Rectal smooth muscle tissue (tissue), 1 donor: Measurements from ENCODE around the gene PDZD2.
"Not testable (repeated sequence)": the region's sequence is repeated elsewhere in the genome, so short reads cannot be mapped to it uniquely, and the experiment has no call there.

Source experiments
- H3K27ac ChIP-seq: one replicate; pipeline ENCODE4 v1.7.0; 2013; ENCODE audit warnings: low read depth, low read length, inconsistent platforms
- H3K27me3 ChIP-seq: one replicate; pipeline ENCODE4 v1.7.0; 2013; ENCODE audit warnings: low read length; ENCODE audit not compliant: control insufficient read depth, insufficient read depth
- H3K36me3 ChIP-seq: one replicate; pipeline ENCODE4 v1.7.0; 2013; ENCODE audit warnings: low read length; ENCODE audit not compliant: control insufficient read depth, insufficient read depth
- H3K4me1 ChIP-seq: one replicate; pipeline ENCODE4 v1.7.0; 2013; ENCODE audit warnings: low read length; ENCODE audit not compliant: control insufficient read depth, insufficient read depth
- H3K4me3 ChIP-seq: one replicate; pipeline ENCODE4 v1.7.0; 2013; ENCODE audit warnings: low read length
- H3K9ac ChIP-seq: one replicate; pipeline ENCODE4 v1.7.0; 2013; ENCODE audit warnings: low read length

PDZD2 gene

DNA sequence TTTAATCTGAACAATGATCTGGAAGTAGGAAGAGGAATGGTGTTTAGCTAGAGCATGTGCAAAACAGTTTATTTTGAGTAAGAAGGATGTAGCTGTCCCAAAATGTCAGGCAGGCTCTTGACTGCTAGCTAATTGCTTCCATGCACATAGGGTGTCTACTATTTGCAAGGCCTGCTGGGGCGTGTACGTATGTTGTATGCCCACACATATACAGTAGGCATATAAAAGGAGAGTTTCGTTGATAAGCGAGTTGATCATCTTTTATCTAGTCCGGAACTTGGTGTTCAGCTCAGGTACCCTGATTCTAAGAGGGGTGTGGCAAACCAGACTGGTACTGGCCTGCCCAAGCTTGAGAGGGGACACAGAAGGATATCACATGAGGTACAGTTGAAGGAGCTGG lies 358.0 kb downstream of the PDZD2 start:
- H3K36me3 ChIP-seq = no peaks in the 10 kb centered on the region
- no peak overlapping the region for H3K4me3 ChIP-seq
- H3K4me1 ChIP-seq = no peaks in the 10 kb centered on the region
- H3K9ac ChIP-seq = no peak overlapping the region
- H3K27me3 ChIP-seq = no peaks in the 10 kb centered on the region
- no peak overlapping the region for H3K27ac ChIP-seq

DNA sequence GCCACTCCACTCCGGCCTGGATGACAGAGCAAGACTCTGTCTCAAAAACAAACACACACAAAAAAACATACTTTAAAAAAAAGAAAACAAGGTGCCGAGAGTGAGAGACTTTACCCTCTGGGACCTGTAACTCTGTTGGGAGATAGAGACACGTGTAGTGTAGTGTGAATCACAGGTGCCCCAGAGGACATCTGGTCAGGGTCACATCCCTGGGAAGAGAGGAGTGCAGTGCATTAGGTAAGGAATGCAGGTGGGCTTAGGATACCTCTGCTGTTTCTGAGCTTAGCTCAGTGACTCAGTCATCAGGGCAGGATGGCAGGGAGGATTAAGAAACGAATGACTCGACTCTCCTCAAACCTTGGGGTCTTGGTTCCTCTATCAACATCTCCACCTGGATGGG lies 360.5 kb downstream of the PDZD2 start:
- H3K4me1 ChIP-seq = no peaks in the 10 kb centered on the region
- no peak overlapping the region for H3K4me3 ChIP-seq
- H3K27ac ChIP-seq = no peak overlapping the region
- no peak overlapping the region for H3K9ac ChIP-seq
- no peaks in the 10 kb centered on the region for H3K27me3 ChIP-seq
- no peaks in the 10 kb centered on the region for H3K36me3 ChIP-seq

DNA sequence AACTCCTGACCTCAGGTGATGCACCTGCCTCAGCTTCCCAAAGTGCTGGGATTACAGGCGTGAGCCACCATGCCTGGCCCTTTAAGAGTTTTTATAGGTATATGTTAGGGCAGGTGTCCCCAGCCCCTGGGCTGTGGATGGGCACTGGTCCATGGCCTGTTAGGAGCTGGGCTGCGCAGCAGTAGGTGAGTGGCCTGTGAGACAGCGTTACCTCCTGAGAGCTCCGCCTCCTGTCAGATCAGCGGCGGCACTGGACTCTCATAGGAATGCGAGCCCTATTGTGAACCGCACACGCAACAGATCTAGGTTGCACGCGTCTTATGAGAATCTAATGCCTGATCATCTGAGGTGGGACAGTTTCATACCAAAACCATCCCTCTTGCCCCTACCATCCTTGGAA lies 361.8 kb downstream of the PDZD2 start:
- Histone ChIP-seq H3K36me3 (no peaks in the 10 kb centered on the region), H3K9ac (no peak overlapping the region), H3K27ac (no peak overlapping the region), H3K27me3 (no peaks in the 10 kb centered on the region), H3K4me3 (no peak overlapping the region), H3K4me1 (no peaks in the 10 kb centered on the region)

DNA sequence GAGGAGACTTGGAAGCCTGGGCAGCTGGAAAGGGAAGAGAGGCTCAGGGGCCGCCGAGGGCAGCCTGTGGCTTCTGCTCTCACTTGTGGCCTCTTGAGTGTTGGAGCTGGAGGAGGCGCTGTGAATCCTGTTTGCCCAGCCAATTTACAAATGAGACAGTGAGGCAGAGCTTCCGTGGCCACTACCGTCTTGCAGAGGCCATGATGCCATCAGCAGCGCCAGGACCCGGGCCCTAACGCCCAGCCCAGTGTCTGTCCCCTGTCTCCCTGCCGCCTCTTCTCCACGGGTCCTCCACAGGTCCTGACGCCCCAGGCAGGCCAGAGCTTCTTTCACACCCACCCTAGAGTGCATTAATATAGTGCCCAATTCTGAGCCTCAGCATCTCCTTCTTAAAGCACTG lies 362.4 kb downstream of the PDZD2 start:
- H3K9ac ChIP-seq = no peak overlapping the region
- H3K4me3 ChIP-seq = no peak overlapping the region
- H3K27ac ChIP-seq = no peak overlapping the region
- H3K27me3 ChIP-seq = no peaks in the 10 kb centered on the region
- H3K4me1 ChIP-seq = no peaks in the 10 kb centered on the region
- no peaks in the 10 kb centered on the region for H3K36me3 ChIP-seq

DNA sequence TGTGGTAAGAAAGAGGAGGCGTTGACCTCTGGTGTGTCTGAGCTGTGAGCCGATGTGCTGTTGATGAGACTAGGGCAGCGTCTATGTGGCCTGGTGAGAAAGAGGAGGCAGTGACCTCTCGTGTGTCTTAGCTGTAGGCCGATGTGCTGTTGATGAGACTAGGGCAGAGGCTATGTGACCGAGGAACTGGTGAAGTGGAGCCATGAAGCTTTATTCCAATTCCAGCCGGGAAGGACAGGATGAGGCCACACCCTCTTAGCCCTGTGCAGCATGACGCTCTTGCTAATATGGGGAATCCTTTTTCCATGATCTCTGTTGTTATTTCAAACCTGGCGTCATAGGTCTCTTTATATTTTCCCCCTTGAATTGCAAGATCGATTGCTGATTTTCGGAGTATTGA lies 362.8 kb downstream of the PDZD2 start:
- no peak overlapping the region for H3K4me3 ChIP-seq
- H3K4me1 ChIP-seq = no peaks in the 10 kb centered on the region
- no peaks in the 10 kb centered on the region for H3K36me3 ChIP-seq
- no peak overlapping the region for H3K9ac ChIP-seq
- H3K27ac ChIP-seq = no peak overlapping the region
- H3K27me3 ChIP-seq = no peaks in the 10 kb centered on the region

DNA sequence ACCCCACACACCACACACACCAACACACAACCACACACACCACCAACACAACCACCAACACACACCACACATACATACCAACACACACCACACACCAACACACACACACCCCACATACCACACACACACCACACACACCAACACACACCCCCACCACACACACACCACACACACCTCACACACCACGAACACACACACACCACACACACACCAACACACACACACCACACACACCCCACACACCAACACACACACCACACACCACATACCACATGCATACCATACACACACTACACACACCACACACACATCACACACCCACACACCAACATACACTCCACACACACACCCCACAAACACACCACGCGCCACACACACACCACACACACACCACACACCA lies 363.8 kb downstream of the PDZD2 start:
- no peaks in the 10 kb centered on the region for H3K27me3 ChIP-seq
- H3K36me3 ChIP-seq = no peaks in the 10 kb centered on the region
- H3K9ac ChIP-seq = no peak overlapping the region
- H3K4me1 ChIP-seq = no peaks in the 10 kb centered on the region
- no peak overlapping the region for H3K27ac ChIP-seq
- no peak overlapping the region for H3K4me3 ChIP-seq

DNA sequence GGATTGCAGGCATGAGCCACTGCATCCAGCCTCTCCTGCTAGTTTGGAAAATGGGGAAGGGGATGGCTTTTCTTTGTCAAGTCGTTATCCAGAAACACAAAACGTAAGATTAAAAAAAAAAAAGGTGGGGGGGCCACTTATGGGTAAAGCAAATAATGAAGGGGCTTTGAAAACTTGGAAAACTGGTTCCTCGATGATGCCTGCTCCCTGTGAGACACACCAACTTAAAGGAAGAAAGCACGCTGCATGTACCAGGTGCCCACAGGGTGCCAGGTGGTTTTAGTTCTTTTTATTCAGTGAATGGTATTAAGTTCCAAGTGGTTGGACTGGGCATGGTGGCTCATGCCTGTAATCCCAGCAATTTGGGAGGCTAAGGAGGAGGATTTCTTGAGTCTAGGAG lies 365.1 kb downstream of the PDZD2 start:
- Histone ChIP-seq H3K4me1 (no peaks in the 10 kb centered on the region), H3K36me3 (no peaks in the 10 kb centered on the region), H3K27ac (no peak overlapping the region), H3K4me3 (no peak overlapping the region), H3K9ac (no peak overlapping the region), H3K27me3 (no peaks in the 10 kb centered on the region)

DNA sequence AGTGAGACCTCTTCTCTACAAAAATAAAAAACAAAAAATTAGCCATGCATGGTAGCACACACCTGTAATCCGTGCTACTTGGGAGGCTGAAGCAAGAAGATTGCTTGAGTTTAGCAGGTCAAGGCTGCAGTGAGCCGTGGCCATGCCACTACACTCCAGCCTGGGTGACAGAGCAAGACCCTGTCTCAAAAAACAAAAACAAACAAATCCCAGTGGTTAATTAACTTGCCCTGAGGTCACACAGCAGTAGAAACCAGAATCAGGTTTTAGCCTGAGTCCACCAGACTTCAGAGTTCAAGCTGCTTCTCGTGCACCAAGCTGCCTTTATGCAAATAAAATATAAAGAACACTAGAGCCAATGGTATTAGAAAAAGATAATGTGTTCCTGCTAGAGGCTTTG lies 365.5 kb downstream of the PDZD2 start:
- H3K27me3 ChIP-seq = no peaks in the 10 kb centered on the region

DNA sequence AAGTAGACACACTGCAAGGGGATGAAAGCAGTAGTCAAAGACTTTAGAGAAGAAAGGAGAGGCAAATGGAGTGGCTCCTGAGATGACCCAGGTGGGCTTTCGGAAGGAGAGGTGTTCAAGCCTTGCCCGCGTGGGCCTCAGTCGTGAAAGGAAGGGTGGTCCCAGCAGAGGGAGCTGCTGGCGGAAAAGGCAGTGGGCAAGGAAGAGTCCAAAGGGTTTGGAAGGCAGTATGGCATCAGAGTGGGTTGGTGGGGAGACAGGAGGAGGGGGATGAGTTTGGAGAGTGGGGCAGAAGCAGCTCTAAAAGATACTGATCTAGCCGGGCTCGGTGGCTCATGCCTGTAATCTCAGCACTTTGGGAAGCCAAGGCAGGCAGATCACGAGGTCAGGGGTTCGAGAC lies 369.8 kb downstream of the PDZD2 start:
- no peaks in the 10 kb centered on the region for H3K27me3 ChIP-seq
- H3K9ac ChIP-seq = no peak overlapping the region
- H3K4me1 ChIP-seq = no peaks in the 10 kb centered on the region
- no peak overlapping the region for H3K27ac ChIP-seq
- H3K4me3 ChIP-seq = no peak overlapping the region
- no peaks in the 10 kb centered on the region for H3K36me3 ChIP-seq

More for the DNA sequence above, 365.5 kb downstream of the PDZD2 start:
- Histone ChIP-seq H3K9ac (no peak overlapping the region), H3K36me3 (no peaks in the 10 kb centered on the region), H3K4me1 (no peaks in the 10 kb centered on the region), H3K27ac (no peak overlapping the region), H3K4me3 (no peak overlapping the region)

DNA sequence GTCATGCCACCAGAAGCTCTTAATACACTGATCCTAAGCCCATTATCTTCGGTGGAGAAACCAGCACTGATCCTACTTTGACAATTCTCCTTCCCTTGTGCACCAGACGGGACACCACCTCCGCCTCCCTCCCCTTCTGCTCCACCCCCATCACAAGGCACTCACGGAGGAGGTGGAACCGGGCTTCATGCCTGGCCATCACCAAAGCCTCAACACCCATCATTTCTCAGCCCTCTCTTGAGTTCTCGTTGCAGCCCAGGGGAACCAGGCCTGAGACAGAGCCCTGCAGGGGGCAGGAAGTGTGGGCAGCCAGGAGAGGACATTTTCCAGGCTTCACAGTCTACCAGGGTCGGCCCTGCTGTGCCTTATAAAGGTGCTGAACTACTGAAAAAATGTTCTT lies 374.7 kb downstream of the PDZD2 start:
- H3K9ac ChIP-seq = no peak overlapping the region
- H3K27me3 ChIP-seq = no peaks in the 10 kb centered on the region
- H3K36me3 ChIP-seq = no peaks in the 10 kb centered on the region
- no peaks in the 10 kb centered on the region for H3K4me1 ChIP-seq
- H3K4me3 ChIP-seq = no peak overlapping the region
- H3K27ac ChIP-seq = no peak overlapping the region

DNA sequence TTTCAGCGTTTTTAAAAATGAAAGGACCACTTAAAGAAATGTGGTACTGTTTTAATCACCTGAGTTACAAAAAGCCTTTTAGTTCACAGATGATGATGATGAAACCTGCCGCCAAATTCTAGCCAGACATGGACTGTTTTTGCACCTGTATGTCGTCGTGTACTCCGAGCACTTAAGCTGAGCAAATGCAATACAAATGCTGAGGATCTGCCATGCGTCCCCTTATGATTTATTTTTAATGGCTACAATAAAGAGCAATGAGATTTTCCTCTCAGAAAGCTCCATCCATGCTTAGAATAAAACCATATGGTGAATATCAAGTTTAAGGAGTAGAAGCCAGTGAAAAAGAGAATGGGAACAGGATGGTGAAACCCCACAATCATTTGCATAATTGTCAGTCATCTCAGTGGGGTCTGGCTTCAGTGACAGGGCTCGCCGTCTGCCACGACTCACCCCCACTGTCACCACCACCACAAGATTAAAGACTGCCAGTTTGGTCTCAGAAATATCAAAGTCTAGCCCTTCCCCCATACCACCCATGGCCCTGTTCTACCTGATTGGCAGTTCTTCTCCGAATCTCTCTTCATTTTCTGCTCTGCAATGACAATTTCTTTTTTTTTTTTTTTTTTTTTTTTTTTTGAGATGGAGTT lies 375.3 kb downstream of the PDZD2 start:
- no peaks in the 10 kb centered on the region for H3K27me3 ChIP-seq
- no peak overlapping the region for H3K27ac ChIP-seq
- H3K36me3 ChIP-seq = no peaks in the 10 kb centered on the region
- no peaks in the 10 kb centered on the region for H3K4me1 ChIP-seq
- no peak overlapping the region for H3K9ac ChIP-seq
- H3K4me3 ChIP-seq = no peak overlapping the region

DNA sequence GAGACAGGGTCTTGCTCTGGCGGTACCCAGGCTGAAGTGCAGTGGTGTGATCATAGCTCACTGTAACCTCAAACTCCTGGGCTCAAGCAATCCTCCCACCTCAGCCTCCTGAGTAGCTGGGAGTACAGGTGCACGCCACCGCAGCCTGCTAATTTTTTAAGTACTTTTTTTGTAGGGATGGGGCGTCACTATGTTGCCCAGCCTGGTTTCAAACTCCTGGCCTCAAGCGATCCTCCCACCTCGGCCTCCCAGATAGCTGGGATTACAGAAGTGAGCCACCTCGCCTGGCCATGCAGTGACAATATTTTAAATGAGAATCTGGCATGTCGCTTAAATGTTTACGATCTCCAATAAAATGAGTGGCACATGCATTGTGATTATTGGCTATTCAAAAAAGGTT lies 376.3 kb downstream of the PDZD2 start:
- H3K27ac ChIP-seq, H3K4me1 ChIP-seq, H3K36me3 ChIP-seq, H3K4me3 ChIP-seq, H3K27me3 ChIP-seq, H3K9ac ChIP-seq: not testable (repeated sequence)

DNA sequence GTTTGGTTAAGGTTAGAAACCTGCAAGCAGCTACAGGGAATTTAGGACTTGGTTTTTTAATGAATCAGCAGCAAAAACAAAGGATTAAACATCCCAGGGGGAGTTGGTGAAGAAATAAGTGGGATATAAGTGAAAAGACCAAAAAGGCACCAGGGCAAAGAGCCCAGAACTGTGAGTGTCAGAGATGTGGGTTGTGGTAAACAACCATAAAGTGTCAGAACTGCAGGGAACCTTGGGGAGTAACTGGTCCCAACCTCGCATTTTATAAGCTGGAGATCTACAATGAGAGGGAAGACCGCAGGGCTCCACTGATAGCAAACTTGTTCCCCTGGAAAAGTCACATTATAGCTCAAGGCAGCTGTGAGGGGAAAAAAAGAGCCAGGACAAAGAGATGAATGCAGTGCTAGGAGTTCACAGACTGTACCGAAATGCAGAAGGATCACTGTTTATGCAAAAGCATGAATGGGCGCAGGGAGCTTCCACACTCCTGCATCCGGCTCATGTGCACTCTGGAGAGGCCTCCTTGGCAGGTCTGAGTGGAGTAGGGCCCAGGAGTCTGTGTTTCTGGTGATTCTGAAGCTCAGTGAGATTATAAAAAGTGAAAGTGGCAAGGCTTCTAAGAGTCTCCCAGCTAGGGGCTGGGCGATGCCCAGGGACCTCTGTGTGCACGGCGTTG lies 378.9 kb downstream of the PDZD2 start:
- Histone ChIP-seq H3K9ac (no peak overlapping the region), H3K36me3 (no peaks in the 10 kb centered on the region), H3K27me3 (no peaks in the 10 kb centered on the region), H3K4me1 (no peaks in the 10 kb centered on the region), H3K4me3 (no peak overlapping the region), H3K27ac (no peak overlapping the region)
